Measurements from ENCODE around the gene MAP3K6. TPM values are rescaled to one million over a fixed set of nuclear protein-coding genes. Genes with fewer than 3 reads are reported as not detected.
A peak's percentile ranks its signal among the peaks of the same experiment; 100 is the strongest.

Gene MAP3K6
- total RNA-seq, 1 donor from 2014 or later, result 45.2 TPM

- intact Hi-C loops (cut with micrococcal nuclease), result no loop called here
- Histone ChIP-seq H3K27ac (replicated peaks) (peak overlapping the region; percentile 100), H3K9me3 (replicated peaks) (no peaks in the 10 kb centered on the region), H3K4me1 (peaks cover 65% of the 10 kb centered on the region), H3K4me3 (peak overlapping the region; percentile 91), H3K27me3 (ENCODE audit: low read depth) (no peaks in the 10 kb centered on the region), H3K36me3 (peaks cover 61% of the 10 kb centered on the region)
- DNase-seq, result no peak
- no peak for TF ChIP-seq CTCF (IDR thresholded peaks at IDR 0.05; ENCODE audit: borderline replicate concordance)
These were observed 2.7 kb downstream of the MAP3K6 start for GRCh38 chr1:27363766-27364695.

GRCh38 chr1:27361553-27361952 is 5.2 kb downstream of the MAP3K6 start:
- intact Hi-C loops (cut with micrococcal nuclease), result no loop called here
- H3K27ac ChIP-seq (replicated peaks), result no peak overlapping the region
- H3K36me3 ChIP-seq, result peaks cover 86% of the 10 kb centered on the region
- peaks cover 59% of the 10 kb centered on the region for H3K4me1 ChIP-seq
- no peak for DNase-seq
- no peak for TF ChIP-seq CTCF (IDR thresholded peaks at IDR 0.05; ENCODE audit: borderline replicate concordance)
- no peaks in the 10 kb centered on the region for H3K9me3 ChIP-seq (replicated peaks)
- H3K27me3 ChIP-seq (ENCODE audit: low read depth), result no peaks in the 10 kb centered on the region
- no peak overlapping the region for H3K4me3 ChIP-seq

GRCh38 chr1:27361044-27361402 is 5.7 kb downstream of the MAP3K6 start:
- peaks cover 56% of the 10 kb centered on the region for H3K4me1 ChIP-seq
- no peaks in the 10 kb centered on the region for H3K27me3 ChIP-seq (ENCODE audit: low read depth)
- TF ChIP-seq CTCF (IDR thresholded peaks at IDR 0.05; ENCODE audit: borderline replicate concordance), result no peak
- peaks cover 91% of the 10 kb centered on the region for H3K36me3 ChIP-seq
- H3K9me3 ChIP-seq (replicated peaks), result no peaks in the 10 kb centered on the region
- DNase-seq, result no peak
- no peak overlapping the region for H3K27ac ChIP-seq (replicated peaks)
- H3K4me3 ChIP-seq, result peak overlapping the region; percentile 59
- intact Hi-C loops (cut with micrococcal nuclease), result no loop called here

- intact Hi-C loops (cut with micrococcal nuclease), result no loop called here
- no peak overlapping the region for H3K27ac ChIP-seq (replicated peaks)
- peaks cover 98% of the 10 kb centered on the region for H3K36me3 ChIP-seq
- peak overlapping the region; percentile 59 for H3K4me3 ChIP-seq
- peaks cover 54% of the 10 kb centered on the region for H3K4me1 ChIP-seq
- no peak for DNase-seq
- H3K9me3 ChIP-seq (replicated peaks), result no peaks in the 10 kb centered on the region
- H3K27me3 ChIP-seq (ENCODE audit: low read depth), result no peaks in the 10 kb centered on the region
- TF ChIP-seq CTCF (IDR thresholded peaks at IDR 0.05; ENCODE audit: borderline replicate concordance), result no peak
These were observed 6.4 kb downstream of the MAP3K6 start for GRCh38 chr1:27360159-27361043.

GRCh38 chr1:27359822-27360158 is 7.0 kb downstream of the MAP3K6 start:
- Histone ChIP-seq H3K4me1 (peaks cover 48% of the 10 kb centered on the region), H3K27ac (replicated peaks) (no peak overlapping the region), H3K4me3 (peak overlapping the region; percentile 59), H3K9me3 (replicated peaks) (no peaks in the 10 kb centered on the region), H3K36me3 (peaks cover 100% of the 10 kb centered on the region), H3K27me3 (ENCODE audit: low read depth) (no peaks in the 10 kb centered on the region)
- TF ChIP-seq CTCF (IDR thresholded peaks at IDR 0.05; ENCODE audit: borderline replicate concordance), result no peak
- intact Hi-C loops (cut with micrococcal nuclease), result no loop called here
- no peak for DNase-seq

Data from left ventricle myocardium inferior (tissue), 1 donor.